WTC11 (cell line): ENCODE measurements around the gene NR2F2.

Source experiments
- ATF3 ChIP-seq: sonication (generic); formaldehyde crosslinking; conservative IDR thresholded peaks from 2 replicates; pipeline ENCODE4 v1.8.1; 2022; ENCODE audit warnings: mild to moderate bottlenecking, missing genetic modification reagents
- CTCF ChIP-seq: fragments of 200-600 bp; IDR thresholded peaks from 2 replicates; pipeline ENCODE4 v1.8.0; 2022; ENCODE audit warnings: antibody characterized with exemption
- GTF2I ChIP-seq: fragments of 250-450 bp; sonication (Bioruptor Pico); conservative IDR thresholded peaks from 2 replicates; pipeline ENCODE4 v1.4.0; 2021; ENCODE audit warnings: mild to moderate bottlenecking
- IRF1 ChIP-seq: sonication (generic); formaldehyde crosslinking; IDR thresholded peaks from 2 replicates; pipeline ENCODE4 v1.8.0; 2023; ENCODE audit warnings: missing genetic modification reagents
- JUN ChIP-seq: sonication (generic); formaldehyde crosslinking; IDR thresholded peaks from 2 replicates; pipeline ENCODE4 v1.8.0; 2023; ENCODE audit warnings: mild to moderate bottlenecking, missing genetic modification reagents
- SMAD3 ChIP-seq: sonication (generic); formaldehyde crosslinking; IDR thresholded peaks from 2 replicates; pipeline ENCODE4 v1.8.0; 2022; ENCODE audit warnings: missing genetic modification reagents, mild to moderate bottlenecking, borderline replicate concordance
- TEAD4 ChIP-seq: sonication (generic); formaldehyde crosslinking; IDR thresholded peaks from 2 replicates; pipeline ENCODE4 v1.8.0; 2022; ENCODE audit warnings: mild to moderate bottlenecking, missing genetic modification reagents
- USF1 ChIP-seq: sonication (generic); formaldehyde crosslinking; IDR thresholded peaks from 2 replicates; pipeline ENCODE4 v1.8.0; 2022; ENCODE audit warnings: mild to moderate bottlenecking, missing genetic modification reagents

GRCh38 chr15:96294766-96295165 lies 35.7 kb upstream of the NR2F2 start:
- TF ChIP-seq USF1 (CRISPR knock-in tag) (no peak), CTCF (no peak), IRF1 (CRISPR knock-in tag) (no peak), GTF2I (CRISPR knock-in tag) (no peak), ATF3 (CRISPR knock-in tag) (no peak), SMAD3 (no peak), JUN (CRISPR knock-in tag) (no peak), TEAD4 (CRISPR knock-in tag) (no peak)
